Activated CD4-positive, alpha-beta T cell treated with anti-CD3 and anti-CD28 coated beads for 1 hour (primary cell): ENCODE data around the gene TFIP11.

Experiments used
- DNase-seq: peaks from one replicate; pipeline ENCODE4 v3.0.0-alpha.2; 2020

Gene TFIP11

GRCh38 chr22:26512149-26512793 lies at the start of gene TFIP11:
Gene TFIP11 (minus strand): TSS chr22:26512473. CDS start chr22:26510272, 2,201 bp downstream.
- DNase-seq: peak; percentile 82

- no peak for DNase-seq
Measured at GRCh38 chr22:26561756-26562417, 49.6 kb upstream of the TFIP11 start.

GRCh38 chr22:26559961-26560575 lies 47.8 kb upstream of the TFIP11 start:
- no peak for DNase-seq

- DNase-seq: no peak
Measured at GRCh38 chr22:26558248-26558895, 46.1 kb upstream of the TFIP11 start.

GRCh38 chr22:26556904-26557303 lies 44.6 kb upstream of the TFIP11 start:
- no peak for DNase-seq

GRCh38 chr22:26555478-26555877 lies 43.2 kb upstream of the TFIP11 start:
- DNase-seq: no peak

- no peak for DNase-seq
Measured at GRCh38 chr22:26554956-26555355, 42.7 kb upstream of the TFIP11 start.

GRCh38 chr22:26553056-26553752 lies 40.9 kb upstream of the TFIP11 start:
- no peak for DNase-seq

- DNase-seq: no peak
Measured at GRCh38 chr22:26552466-26552865, 40.2 kb upstream of the TFIP11 start.

- no peak for DNase-seq
Measured at GRCh38 chr22:26551568-26551967, 39.3 kb upstream of the TFIP11 start.

GRCh38 chr22:26550498-26551033 lies 38.3 kb upstream of the TFIP11 start:
- no peak for DNase-seq

- DNase-seq: no peak
Measured at GRCh38 chr22:26549902-26550497, 37.7 kb upstream of the TFIP11 start.

GRCh38 chr22:26548984-26549383 lies 36.7 kb upstream of the TFIP11 start:
- no peak for DNase-seq

- no peak for DNase-seq
Measured at GRCh38 chr22:26548303-26548702, 36.0 kb upstream of the TFIP11 start.

GRCh38 chr22:26547837-26548236 lies 35.6 kb upstream of the TFIP11 start:
- no peak for DNase-seq

- no peak for DNase-seq
Measured at GRCh38 chr22:26547426-26547825, 35.2 kb upstream of the TFIP11 start.

GRCh38 chr22:26546282-26546681 lies 34.0 kb upstream of the TFIP11 start:
- DNase-seq: no peak

- DNase-seq: no peak
Measured at GRCh38 chr22:26545827-26546226, 33.6 kb upstream of the TFIP11 start.

- no peak for DNase-seq
Measured at GRCh38 chr22:26545385-26545784, 33.1 kb upstream of the TFIP11 start.

GRCh38 chr22:26544489-26544888 lies 32.2 kb upstream of the TFIP11 start:
- DNase-seq: no peak

GRCh38 chr22:26542831-26543230 lies 30.6 kb upstream of the TFIP11 start:
- DNase-seq: no peak

GRCh38 chr22:26541167-26541819 lies 29.0 kb upstream of the TFIP11 start:
- no peak for DNase-seq
